ENCODE measurements around the gene SOX15.

SOX15 gene

GRCh38 chr17:7577327-7578199, 12.3 kb downstream of the SOX15 start:
- no peak for DNase-seq (ENCODE audit: low read depth)

GRCh38 chr17:7576432-7576937, 13.4 kb downstream of the SOX15 start:
- DNase-seq (ENCODE audit: low read depth) = no peak

GRCh38 chr17:7575959-7576358, 13.9 kb downstream of the SOX15 start:
- no peak for DNase-seq (ENCODE audit: low read depth)

- DNase-seq (ENCODE audit: low read depth) = no peak
These were observed 14.4 kb downstream of the SOX15 start for GRCh38 chr17:7575481-7575883.

- no peak for DNase-seq (ENCODE audit: low read depth)
These were observed 15.5 kb downstream of the SOX15 start for GRCh38 chr17:7574176-7574953.

GRCh38 chr17:7573324-7574080, 16.4 kb downstream of the SOX15 start:
- peak; percentile 62 for DNase-seq (ENCODE audit: low read depth)

- peak; percentile 90 for DNase-seq (ENCODE audit: low read depth)
These were observed 17.1 kb downstream of the SOX15 start for GRCh38 chr17:7572588-7573323.

GRCh38 chr17:7572338-7572587, 17.6 kb downstream of the SOX15 start:
- no peak for DNase-seq (ENCODE audit: low read depth)

GRCh38 chr17:7570351-7570750, 19.5 kb downstream of the SOX15 start:
- no peak for DNase-seq (ENCODE audit: low read depth)

- no peak for DNase-seq (ENCODE audit: low read depth)
These were observed 20.3 kb downstream of the SOX15 start for GRCh38 chr17:7569571-7569970.

GRCh38 chr17:7563115-7563869, 26.6 kb downstream of the SOX15 start:
- no peak for DNase-seq (ENCODE audit: low read depth)

GRCh38 chr17:7562208-7562605, 27.7 kb downstream of the SOX15 start:
- no peak for DNase-seq (ENCODE audit: low read depth)

- peak; percentile 67 for DNase-seq (ENCODE audit: low read depth)
These were observed 28.2 kb downstream of the SOX15 start, which contains the start of gene SENP3 for GRCh38 chr17:7561589-7562207. Gene SENP3 (plus strand): TSS chr17:7561919. CDS start chr17:7563077, 1,158 bp downstream.

GRCh38 chr17:7561028-7561575, 28.8 kb downstream of the SOX15 start:
- DNase-seq (ENCODE audit: low read depth) = no peak

GRCh38 chr17:7560172-7561027, 29.5 kb downstream of the SOX15 start:
- DNase-seq (ENCODE audit: low read depth) = no peak

- no peak for DNase-seq (ENCODE audit: low read depth)
These were observed 30.3 kb downstream of the SOX15 start for GRCh38 chr17:7559320-7560171.

- DNase-seq (ENCODE audit: low read depth) = no peak
These were observed 31.2 kb downstream of the SOX15 start, which contains the start of gene TNFSF13 for GRCh38 chr17:7558544-7559319. Gene TNFSF13 (plus strand): TSS chr17:7558750. CDS start chr17:7559040, 290 bp downstream.
